Ishikawa (cell line): ENCODE results near the gene CYSTM1.

Source experiments
- CEBPB ChIP-seq: IDR thresholded peaks from 2 replicates; pipeline ENCODE4 v1.6.1; 2012
- CREB1 ChIP-seq: IDR thresholded peaks from 2 replicates; pipeline ENCODE4 v1.6.1; 2012; ENCODE audit warnings: low read depth
- EGR1 ChIP-seq: IDR thresholded peaks from 2 replicates; pipeline ENCODE4 v1.6.1; 2012
- EP300 ChIP-seq: IDR thresholded peaks from 2 replicates; pipeline ENCODE4 v1.6.1; 2012; ENCODE audit warnings: borderline replicate concordance
- FOXM1 ChIP-seq: IDR thresholded peaks from 2 replicates; pipeline ENCODE4 v1.6.1; 2012; ENCODE audit warnings: low read depth, borderline replicate concordance
- NFIC ChIP-seq: IDR thresholded peaks from 2 replicates; pipeline ENCODE4 v1.6.1; 2012
- RAD21 ChIP-seq: IDR thresholded peaks from 2 replicates; pipeline ENCODE4 v1.6.1; 2012; ENCODE audit warnings: low read depth
- REST ChIP-seq: IDR thresholded peaks from 2 replicates; pipeline ENCODE4 v1.6.1; 2012; ENCODE audit warnings: low read depth, mild to moderate bottlenecking
- TCF12 ChIP-seq: IDR thresholded peaks from 2 replicates; pipeline ENCODE4 v1.6.1; 2012; ENCODE audit warnings: low read depth
- TEAD4 ChIP-seq: IDR thresholded peaks from 2 replicates; pipeline ENCODE4 v1.6.1; 2012
- YY1 ChIP-seq: IDR thresholded peaks from 2 replicates; pipeline ENCODE4 v1.6.1; 2012; ENCODE audit warnings: low read depth
- ZBTB7A ChIP-seq: IDR thresholded peaks from 2 replicates; pipeline ENCODE4 v1.6.1; 2012; ENCODE audit warnings: low read depth
- TF ChIP-seq, protein P1 (sequence below): IDR thresholded peaks from 2 replicates; pipeline ENCODE4 v1.6.1; 2012
- TF ChIP-seq, protein P2 (sequence below): IDR thresholded peaks from 2 replicates; pipeline ENCODE4 v1.6.1; 2012

CYSTM1 gene

DNA sequence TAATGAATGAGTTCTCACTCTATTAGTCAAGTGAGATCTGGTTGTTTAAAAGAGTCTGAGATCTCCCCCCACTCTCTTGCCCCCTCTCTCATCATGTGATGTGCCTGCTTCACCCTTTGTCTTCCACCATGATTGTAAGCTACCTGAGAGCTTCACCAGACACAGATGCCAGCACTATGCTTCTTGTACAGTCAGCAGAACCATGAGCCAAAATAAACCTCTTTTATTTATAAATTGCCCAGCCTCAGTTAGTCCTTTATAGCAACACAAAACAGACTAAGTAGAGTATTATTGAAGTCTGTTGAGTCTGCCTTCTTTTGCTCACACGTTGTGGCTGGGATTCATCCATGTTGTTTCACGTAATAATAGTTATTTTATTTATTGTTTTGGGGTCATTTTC is 14.3 kb downstream of the CYSTM1 start:
- TF ChIP-seq ZBTB7A (no peak), EP300 (no peak), EGR1 (no peak), FOXM1 (no peak), CEBPB (no peak), REST (no peak)
- TF ChIP-seq, protein P1, sequence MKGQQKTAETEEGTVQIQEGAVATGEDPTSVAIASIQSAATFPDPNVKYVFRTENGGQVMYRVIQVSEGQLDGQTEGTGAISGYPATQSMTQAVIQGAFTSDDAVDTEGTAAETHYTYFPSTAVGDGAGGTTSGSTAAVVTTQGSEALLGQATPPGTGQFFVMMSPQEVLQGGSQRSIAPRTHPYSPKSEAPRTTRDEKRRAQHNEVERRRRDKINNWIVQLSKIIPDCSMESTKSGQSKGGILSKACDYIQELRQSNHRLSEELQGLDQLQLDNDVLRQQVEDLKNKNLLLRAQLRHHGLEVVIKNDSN, result no peak

DNA sequence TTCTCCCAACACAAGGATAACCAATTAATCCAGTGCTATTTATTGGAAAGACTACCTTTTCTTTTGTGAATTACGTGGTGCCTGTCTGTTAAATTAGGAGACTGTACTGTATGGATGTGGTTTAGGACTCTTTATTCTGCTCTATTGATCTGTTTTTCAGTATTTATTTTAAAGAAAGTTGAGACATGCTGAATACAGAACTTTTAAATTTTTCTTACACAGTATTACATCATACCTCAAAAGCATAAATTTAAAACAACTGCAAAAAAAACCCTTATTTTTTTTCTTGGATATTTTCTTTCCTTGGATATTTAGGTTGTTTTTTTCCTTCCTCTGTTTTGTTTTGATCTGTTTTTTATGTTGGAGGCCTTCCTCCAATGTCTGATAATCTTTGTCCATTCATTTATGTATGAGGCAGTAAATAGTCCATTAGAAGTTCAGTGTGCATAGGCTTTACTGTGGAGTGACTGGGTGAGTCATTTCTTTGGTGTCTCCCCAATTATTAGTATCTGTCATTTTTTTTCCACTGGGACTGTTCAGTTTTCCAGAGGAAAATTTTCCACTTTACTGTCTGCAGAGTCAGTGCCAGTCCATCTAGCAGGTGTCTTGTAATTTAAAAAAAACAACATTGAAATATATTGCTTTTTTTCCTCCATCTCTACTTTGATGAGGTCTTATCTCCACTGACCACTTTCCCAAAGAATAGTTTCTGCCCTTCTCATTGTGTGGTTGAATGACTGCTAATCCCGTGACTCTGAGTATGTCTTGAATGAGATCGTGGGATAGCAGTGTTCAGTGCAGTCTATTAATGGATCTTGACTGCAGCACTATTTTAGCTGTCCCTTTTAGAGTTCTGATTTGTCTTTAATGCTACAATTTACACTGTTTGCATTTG is 15.2 kb downstream of the CYSTM1 start:
- TF ChIP-seq TCF12 (no peak), CREB1 (no peak), ZBTB7A (no peak), RAD21 (no peak), CEBPB (no peak)
- TF ChIP-seq, protein P1, result no peak

DNA sequence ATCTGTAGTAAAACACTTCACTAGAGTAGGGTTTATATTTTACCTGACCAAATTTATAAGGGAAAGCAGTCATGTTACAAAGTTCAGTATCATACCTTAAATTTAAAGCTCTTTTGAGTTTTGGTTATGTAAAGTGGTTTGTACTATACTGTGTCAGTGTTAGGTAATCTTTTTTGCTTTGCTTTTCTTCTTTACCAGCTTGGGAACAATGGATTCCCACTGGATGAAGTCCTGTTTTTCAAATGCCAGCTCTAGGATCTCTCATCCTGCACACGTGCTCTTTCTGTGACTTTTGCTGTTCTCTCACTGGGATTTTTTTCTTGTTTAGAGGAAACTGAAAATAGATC is 15.9 kb downstream of the CYSTM1 start:
- TF ChIP-seq RAD21 (no peak), NFIC (no peak), CREB1 (no peak), YY1 (no peak)
- TF ChIP-seq, protein P1, result no peak

- no peak for TF ChIP-seq REST
- no peak for TF ChIP-seq TCF12
- TF ChIP-seq ZBTB7A, result no peak
- TF ChIP-seq FOXM1, result no peak
- no peak for TF ChIP-seq TEAD4
- no peak for TF ChIP-seq EP300
- TF ChIP-seq, protein P2, sequence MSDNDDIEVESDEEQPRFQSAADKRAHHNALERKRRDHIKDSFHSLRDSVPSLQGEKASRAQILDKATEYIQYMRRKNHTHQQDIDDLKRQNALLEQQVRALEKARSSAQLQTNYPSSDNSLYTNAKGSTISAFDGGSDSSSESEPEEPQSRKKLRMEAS, result no peak
- no peak for TF ChIP-seq CEBPB
Measured at GRCh38 chr5:140192715-140193430, 17.9 kb downstream of the CYSTM1 start.

DNA sequence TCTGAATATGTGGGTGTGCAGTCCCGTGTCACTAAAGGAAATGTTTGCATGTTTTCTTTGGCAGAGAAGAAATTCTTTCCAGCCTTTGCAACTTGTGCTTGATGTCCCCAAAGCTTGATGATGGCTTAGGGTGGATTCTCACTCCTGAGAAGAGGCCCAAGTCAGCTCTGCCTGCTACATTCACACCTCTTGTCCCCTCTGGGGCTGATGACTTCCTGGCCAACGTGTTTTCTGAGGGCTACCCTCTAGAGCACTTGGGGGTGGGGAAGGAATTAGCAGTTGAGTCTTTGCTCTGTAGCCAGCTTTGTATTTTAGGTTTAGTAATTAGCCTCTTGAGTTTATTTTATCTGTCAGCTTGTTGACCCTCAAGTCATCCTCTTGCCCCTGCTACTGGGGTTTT is 19.7 kb downstream of the CYSTM1 start:
- TF ChIP-seq FOXM1, result no peak
- TF ChIP-seq, protein P2, result no peak
- no peak for TF ChIP-seq CEBPB
- TF ChIP-seq ZBTB7A, result no peak
- no peak for TF ChIP-seq YY1
- no peak for TF ChIP-seq EP300
- no peak for TF ChIP-seq TEAD4
- TF ChIP-seq REST, result no peak
